ENCODE measurements around the gene SUFU. TPM values are rescaled to one million over a fixed set of nuclear protein-coding genes. Genes with fewer than 3 reads are reported as not detected.
A peak's percentile ranks its signal among the peaks of the same experiment; 100 is the strongest.
"Not testable (repeated sequence)": the region's sequence is repeated elsewhere in the genome, so short reads cannot be mapped to it uniquely, and the experiment has no call there.

SUFU gene
- total RNA-seq: 10 to 100 TPM in 2 of 3 donors, 1 to 10 TPM in 1; 8.2 to 13.0 (median 11.5) TPM
- 3.5 TPM for total RNA-seq (2013)

- H3K36me3 ChIP-seq (ENCODE audit: control insufficient read depth, insufficient read depth, low read length): no peaks in the 10 kb centered on the region
- H3K27ac Mint-ChIP-seq: no peak within 1 kb of the TSS
- no peak within 1 kb of the TSS for H3K4me3 Mint-ChIP-seq
- ATAC-seq (peak; percentile 76 to 90 (median 76)), DNase-seq (peak; percentile 95 to 100)
- H3K27me3 Mint-ChIP-seq (ENCODE audit: low read depth in 2 of 2): no peaks in the 10 kb centered on the region
- peaks cover 33% of the 10 kb centered on the region for H3K4me1 ChIP-seq (ENCODE audit: control insufficient read depth, insufficient read depth, low read length)
- no peaks in the 10 kb centered on the region for H3K9me3 Mint-ChIP-seq
- peak within 1 kb of the TSS; percentile 90 for H3K27ac ChIP-seq (ENCODE audit: low read length)
- WGBS (ENCODE audit: insufficient coverage): under 1% methylated on average over 42 of the region's 44 CpGs
- TF ChIP-seq, protein P1, sequence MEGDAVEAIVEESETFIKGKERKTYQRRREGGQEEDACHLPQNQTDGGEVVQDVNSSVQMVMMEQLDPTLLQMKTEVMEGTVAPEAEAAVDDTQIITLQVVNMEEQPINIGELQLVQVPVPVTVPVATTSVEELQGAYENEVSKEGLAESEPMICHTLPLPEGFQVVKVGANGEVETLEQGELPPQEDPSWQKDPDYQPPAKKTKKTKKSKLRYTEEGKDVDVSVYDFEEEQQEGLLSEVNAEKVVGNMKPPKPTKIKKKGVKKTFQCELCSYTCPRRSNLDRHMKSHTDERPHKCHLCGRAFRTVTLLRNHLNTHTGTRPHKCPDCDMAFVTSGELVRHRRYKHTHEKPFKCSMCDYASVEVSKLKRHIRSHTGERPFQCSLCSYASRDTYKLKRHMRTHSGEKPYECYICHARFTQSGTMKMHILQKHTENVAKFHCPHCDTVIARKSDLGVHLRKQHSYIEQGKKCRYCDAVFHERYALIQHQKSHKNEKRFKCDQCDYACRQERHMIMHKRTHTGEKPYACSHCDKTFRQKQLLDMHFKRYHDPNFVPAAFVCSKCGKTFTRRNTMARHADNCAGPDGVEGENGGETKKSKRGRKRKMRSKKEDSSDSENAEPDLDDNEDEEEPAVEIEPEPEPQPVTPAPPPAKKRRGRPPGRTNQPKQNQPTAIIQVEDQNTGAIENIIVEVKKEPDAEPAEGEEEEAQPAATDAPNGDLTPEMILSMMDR (IDR thresholded peaks at IDR 0.05): peak; percentile 70
- intact Hi-C loops (cut with micrococcal nuclease): loop anchor here (1.0 to 5.0 kb wide), 7 partner anchors 43 to 439 kb away; partner anchors contain the start of genes ARL3, CUEDC2, HPS6 and NOLC1
- H3K9me3 ChIP-seq (ENCODE audit: control insufficient read depth, insufficient read depth, low read length): no peaks in the 10 kb centered on the region
- H3K27me3 ChIP-seq (ENCODE audit: control insufficient read depth, insufficient read depth, low read length): no peaks in the 10 kb centered on the region
- no peaks in the 10 kb centered on the region for H3K36me3 Mint-ChIP-seq
- H3K4me1 Mint-ChIP-seq: peaks cover 25% of the 10 kb centered on the region in 2 donors
- H3K4me3 ChIP-seq (ENCODE audit: low read length): peak within 1 kb of the TSS; percentile 99
These were observed at the start of gene SUFU for GRCh38 chr10:102503264-102504178. Gene SUFU (plus strand): TSS chr10:102503972. CDS start chr10:102504153, 181 bp downstream.

DNA sequence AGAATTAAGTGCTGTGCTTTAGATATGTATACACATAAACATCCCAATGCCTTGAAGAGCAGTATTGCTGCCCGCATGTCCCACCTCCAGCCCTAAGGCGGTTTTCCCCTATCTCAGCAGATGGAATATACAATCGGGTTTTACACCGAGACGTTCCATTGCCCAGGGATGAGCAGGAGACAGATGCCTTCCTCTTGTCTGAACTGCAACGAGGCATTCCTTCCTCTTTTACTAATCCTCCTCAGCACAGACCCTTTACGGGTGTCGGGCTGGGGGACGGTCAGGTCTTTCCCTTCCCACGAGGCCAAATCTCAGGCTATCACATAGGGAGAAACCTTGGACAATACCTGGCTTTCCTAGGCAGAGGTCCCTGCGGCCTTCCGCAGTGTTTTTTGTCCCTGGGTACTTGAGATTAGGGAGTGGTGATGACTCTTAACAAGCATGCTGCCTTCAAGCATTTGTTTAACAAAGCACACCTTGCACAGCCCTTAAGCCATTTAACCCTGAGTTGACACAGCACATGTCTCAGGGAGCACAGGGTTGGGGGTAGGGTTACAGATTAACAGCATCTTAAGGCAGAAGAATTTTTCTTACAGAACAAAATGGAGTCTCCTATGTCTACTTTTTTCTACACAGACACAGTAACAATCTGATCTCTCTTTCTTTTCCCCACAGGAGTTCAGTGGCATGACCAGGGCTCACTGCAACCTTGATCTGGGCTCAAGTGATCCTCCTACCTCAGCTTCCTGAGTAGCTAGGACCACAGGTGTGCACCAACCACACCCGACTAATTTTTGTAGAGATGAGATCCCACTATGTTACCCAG, 48.9 kb upstream of the SUFU start:
- H3K27me3 Mint-ChIP-seq (ENCODE audit: low read depth in 2 of 2); ATAC-seq; H3K36me3 Mint-ChIP-seq; H3K4me3 ChIP-seq (ENCODE audit: low read length); DNase-seq; H3K27ac Mint-ChIP-seq; H3K9me3 Mint-ChIP-seq; H3K9me3 ChIP-seq (ENCODE audit: control insufficient read depth, insufficient read depth, low read length); H3K4me3 Mint-ChIP-seq; H3K27ac ChIP-seq (ENCODE audit: low read length); intact Hi-C loops (cut with micrococcal nuclease); H3K27me3 ChIP-seq (ENCODE audit: control insufficient read depth, insufficient read depth, low read length): not testable (repeated sequence)
- Histone ChIP-seq H3K36me3 (ENCODE audit: control insufficient read depth, insufficient read depth, low read length) (peaks cover 14% of the 10 kb centered on the region), H3K4me1 (ENCODE audit: control insufficient read depth, insufficient read depth, low read length) (peaks cover 22% of the 10 kb centered on the region)
- peaks cover 12 to 14% of the 10 kb centered on the region in 2 donors for H3K4me1 Mint-ChIP-seq
- WGBS (ENCODE audit: insufficient coverage): 88% methylated on average over 13 of the region's 13 CpGs

GRCh38 chr10:102455893-102456471, 47.8 kb upstream of the SUFU start:
- Histone ChIP-seq H3K9me3 (ENCODE audit: control insufficient read depth, insufficient read depth, low read length) (no peaks in the 10 kb centered on the region), H3K27ac (ENCODE audit: low read length) (no peak overlapping the region), H3K4me1 (ENCODE audit: control insufficient read depth, insufficient read depth, low read length) (peaks cover 26% of the 10 kb centered on the region), H3K27me3 (ENCODE audit: control insufficient read depth, insufficient read depth, low read length) (no peaks in the 10 kb centered on the region), H3K36me3 (ENCODE audit: control insufficient read depth, insufficient read depth, low read length) (peaks cover 14% of the 10 kb centered on the region), H3K4me3 (ENCODE audit: low read length) (no peak overlapping the region)
- Mint-ChIP-seq H3K27me3 (ENCODE audit: low read depth in 2 of 2) (no peaks in the 10 kb centered on the region), H3K9me3 (no peaks in the 10 kb centered on the region), H3K36me3 (no peaks in the 10 kb centered on the region), H3K4me3 (no peak overlapping the region), H3K27ac (no peak overlapping the region), H3K4me1 (peaks cover 18 to 19% of the 10 kb centered on the region in 2 donors)
- ATAC-seq: no peak
- intact Hi-C loops (cut with micrococcal nuclease): no loop called here
- no peak for DNase-seq
- TF ChIP-seq, protein P1 (IDR thresholded peaks at IDR 0.05): no peak
- 97% methylated on average over 6 of the region's 7 CpGs for WGBS (ENCODE audit: insufficient coverage)
